ENCODE measurements around the gene BMP8B.
"Not testable (repeated sequence)": the region's sequence is repeated elsewhere in the genome, so short reads cannot be mapped to it uniquely, and the experiment has no call there.

BMP8B gene

GRCh38 chr1:39777896-39778295, 10.8 kb downstream of the BMP8B start:
- not testable (repeated sequence) for DNase-seq

DNA sequence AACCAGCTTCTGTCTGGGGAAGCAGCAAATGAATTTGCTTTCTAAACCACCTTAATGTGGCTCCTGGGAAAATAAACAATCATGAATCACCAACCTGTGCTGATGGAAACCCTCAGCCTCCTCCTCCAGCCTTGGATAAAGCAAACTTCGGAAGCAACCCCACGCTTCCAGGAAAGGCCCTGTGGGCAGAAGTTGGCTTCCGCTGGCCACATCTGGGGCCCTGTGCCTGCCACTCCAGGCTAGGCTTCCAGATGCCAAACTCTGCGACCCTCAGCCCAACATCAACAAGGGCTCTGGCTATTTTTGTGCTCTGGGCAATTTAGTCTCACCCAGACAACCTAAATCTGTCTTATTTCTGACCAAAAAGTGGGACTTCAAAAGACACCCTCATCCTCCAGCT, 11.4 kb downstream of the BMP8B start:
- no peak for DNase-seq

DNA sequence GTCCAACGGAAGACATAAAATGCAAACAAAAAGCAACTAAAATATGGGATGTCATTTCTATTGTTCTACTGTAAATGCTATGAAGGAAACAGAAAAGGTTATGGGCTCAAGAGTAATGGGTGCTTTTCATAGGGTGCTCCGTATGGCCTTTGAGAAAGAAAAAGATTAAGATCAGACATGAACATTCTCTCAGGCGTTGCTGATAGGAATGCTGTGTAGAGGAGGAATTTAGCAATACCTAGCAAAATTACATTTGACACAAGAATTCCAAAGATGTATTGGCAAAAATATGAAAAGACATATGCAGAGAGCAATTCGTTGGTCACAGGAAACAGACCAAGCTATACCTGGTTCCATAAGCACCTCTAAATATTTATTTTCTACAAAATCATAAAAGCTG, 11.8 kb downstream of the BMP8B start:
- DNase-seq, result no peak

DNA sequence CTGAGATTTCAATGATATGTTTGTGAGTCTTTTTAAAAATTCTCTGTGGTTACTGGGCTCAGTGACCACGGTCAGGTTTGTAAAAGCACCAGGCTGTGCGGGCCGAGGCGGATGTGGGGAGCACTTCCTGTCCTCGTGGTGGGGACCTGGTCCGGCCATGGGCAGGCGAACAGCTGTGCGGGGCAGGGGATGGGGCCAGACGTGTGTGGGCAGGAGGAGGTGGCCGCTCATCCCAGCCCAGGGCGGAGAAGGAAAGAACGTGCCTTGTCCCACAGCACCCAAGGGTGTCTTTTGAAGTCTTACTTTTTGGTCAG, 12.3 kb downstream of the BMP8B start:
- no peak for DNase-seq

DNA sequence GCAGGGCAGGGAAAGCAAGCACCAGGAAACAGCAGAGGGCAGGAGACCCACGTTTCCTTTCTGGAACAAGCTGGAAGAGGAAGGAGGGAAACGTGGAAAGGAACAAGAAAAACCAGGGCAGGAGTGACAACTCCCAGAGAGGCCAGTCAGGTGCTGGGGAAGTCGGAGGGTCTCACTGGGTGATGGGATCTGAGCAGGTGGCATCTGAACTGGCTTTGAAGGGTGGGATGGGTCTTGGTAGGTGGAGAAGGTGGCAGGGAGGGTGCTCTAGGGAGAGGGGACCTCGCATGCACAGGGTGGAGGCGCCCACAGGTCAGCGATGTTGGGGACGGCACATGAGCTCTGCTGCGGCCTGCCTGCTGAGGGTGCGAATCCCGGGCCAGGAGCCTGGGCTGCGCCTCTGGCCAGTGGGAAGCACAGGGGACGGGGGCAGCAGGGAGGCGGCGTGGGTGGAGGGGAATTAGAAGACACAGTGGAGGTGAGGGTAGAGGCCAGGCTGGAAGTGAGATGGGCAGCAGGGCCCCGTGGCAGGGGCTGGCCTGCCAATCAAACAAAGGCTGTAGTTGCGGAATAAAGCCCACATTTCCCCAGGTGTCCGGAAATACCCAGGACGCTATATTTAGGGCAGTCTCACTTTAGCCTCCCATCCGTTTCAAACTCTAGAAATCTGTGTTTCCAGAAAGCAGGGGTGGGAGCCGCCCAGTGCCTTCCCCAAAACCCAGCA, 12.8 kb downstream of the BMP8B start:
- not testable (repeated sequence) for DNase-seq

DNA sequence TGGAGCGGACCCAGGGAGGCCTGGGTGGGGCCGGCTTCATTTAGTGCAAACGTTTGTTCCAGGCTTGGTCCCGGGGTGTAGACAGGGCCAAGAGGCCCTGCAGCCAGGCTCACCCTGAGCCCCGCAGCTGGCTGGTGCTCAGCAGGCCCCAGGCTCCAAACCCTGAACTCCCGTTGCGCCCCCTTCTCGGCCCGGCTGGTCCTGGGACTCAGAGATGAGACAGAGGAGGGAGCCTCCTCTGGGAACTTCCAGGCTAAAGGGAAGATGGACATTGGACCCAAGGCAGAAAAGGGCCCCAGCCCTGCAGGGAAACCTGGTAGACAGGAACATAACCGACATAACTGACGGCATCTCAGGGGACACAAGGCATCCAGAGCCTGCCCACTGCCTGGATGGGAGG, 13.5 kb downstream of the BMP8B start:
- DNase-seq, result not testable (repeated sequence)

DNA sequence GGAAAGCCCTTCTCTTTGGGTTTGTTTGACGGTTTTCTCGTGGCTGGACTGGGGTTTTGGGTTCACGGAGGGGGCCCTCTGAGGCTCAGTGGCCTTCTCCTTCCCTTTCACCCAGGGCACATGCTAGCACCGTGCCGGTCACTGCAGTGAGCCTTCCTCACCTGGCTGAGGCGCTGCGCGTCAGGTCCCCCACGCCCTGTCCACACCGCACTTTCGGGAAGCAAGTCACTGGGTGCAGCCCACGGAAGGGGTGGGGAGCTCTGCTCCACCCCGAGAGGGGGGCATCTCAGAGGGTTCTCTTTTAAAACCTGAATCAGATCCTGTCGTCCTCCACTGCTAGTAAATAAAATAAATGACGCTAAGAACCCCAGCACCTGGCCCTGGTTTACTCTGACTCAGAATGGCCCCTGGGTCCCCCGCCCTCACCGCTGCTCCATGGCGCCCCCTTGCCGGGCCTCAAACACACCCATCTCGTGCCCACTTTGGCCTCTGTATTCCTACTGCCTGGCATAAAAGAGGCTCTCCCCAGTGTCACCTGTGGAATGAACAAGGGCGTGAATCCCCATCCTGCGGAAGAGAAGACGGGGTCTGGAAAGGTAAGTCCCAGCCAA, 15.2 kb downstream of the BMP8B start:
- not testable (repeated sequence) for DNase-seq

DNA sequence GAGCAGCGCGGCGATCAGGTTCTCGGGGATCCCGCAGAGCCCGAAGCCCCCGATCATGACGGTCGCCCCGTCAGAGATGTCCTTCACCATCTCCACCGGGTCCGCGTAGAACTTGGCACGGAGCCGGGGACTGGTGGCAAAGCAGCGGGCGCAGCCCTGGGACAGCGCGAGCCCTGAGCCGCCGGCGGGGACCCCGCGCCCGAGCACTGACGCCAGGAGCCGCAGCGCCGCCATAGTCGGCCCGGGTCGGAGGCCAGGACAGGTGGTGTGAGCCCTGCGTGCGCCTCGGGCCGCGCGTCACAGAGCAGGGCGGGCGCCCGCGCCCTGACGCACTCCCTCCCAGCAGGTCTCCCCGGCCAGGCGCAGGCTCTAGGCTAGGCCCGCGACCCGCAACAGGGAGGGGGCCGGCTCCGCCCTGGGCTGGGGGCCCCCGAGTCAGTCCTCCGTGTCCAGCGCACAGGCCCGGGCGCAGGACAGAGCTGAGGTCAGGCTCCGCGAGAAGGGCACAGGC, 17.6 kb downstream of the BMP8B start, which contains the start of gene OXCT2:
TSS of gene OXCT2 (minus strand) at position 327 of the 511 bp plus-strand sequence. CDS start at position 234, 93 bp downstream.
- not testable (repeated sequence) for DNase-seq

DNA sequence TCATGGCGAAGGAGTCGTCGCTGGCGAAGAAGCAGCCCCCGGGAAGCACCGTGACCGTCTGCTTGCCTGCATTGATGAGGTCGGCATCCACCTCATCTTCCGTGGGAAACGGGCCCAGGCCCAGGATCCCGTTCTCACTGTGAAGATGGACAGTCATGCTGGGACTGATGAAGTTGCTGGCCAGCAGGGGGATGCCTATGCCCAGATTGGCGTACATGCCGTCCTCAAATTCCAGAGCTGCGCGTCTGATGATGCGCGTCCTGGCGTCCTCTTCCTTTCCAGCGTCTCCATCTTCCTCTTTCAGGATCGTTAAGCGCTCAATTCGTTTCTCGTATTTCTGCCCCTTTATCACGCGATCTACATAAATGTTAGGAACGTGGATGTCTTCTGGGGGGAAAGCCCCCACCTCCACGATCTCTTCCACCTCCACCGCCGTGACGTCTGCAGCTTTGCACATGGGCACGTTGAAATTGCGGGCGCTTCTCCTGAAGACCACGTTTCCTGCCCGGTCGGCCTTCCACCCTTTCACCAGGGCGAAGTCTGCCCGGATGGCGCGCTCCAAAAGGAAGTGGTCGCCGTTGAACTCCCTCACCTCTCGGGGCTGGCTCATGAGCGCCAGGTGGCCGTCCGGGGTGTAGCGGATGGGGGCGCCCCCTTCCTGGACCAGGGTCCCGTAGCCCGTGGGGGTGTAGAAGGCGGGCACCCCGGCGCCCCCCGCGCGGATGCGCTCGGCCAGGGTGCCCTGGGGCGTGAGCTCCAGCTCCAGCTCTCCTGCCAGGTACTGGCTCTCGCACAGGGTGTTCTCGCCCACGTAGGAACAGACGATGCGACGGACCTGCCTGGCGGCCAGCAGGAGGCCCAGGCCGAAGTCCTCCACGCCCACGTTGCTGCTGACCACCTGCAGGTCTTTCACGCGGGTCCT, 18.3 kb downstream of the BMP8B start:
- DNase-seq, result not testable (repeated sequence)

DNA sequence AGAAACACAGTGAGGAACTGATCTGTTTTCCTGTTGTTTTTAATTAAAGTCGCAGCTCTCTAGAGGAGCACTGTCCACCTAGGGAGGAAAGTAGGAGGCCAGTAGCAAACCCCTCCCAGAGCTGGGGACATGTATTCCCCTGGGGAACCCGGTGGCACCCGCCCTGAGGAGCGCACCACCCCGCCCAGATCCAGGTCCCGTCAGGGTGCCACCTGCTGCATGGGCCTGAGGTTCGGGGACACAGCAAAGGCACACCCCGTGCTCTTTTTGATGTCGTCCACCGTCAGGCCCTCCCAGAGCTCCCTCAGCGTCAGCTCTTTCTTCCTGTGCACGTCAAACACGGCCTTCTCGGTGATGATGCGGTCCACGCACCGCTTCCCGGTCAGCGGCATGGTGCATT, 19.2 kb downstream of the BMP8B start:
- DNase-seq, result not testable (repeated sequence)

DNA sequence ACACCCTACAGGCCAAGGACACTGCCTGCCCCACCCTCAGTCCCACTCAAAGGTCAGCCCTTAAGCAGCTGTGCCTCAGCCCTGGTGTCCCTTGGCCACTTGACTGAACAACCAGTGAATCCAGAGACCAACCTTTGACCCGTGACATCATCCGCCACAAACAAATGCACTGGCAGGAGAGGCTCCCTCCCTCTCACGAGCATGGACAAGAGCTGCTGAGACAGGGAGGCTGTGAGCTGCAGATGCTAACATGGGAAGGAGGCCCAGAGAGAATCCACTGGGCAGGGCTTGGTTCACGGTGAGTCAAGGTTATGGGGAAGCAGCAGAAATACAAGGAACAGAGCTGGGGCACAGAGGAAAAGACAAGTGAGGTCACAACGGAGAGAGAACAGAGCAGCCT, 22.2 kb downstream of the BMP8B start:
- DNase-seq, result not testable (repeated sequence)

DNA sequence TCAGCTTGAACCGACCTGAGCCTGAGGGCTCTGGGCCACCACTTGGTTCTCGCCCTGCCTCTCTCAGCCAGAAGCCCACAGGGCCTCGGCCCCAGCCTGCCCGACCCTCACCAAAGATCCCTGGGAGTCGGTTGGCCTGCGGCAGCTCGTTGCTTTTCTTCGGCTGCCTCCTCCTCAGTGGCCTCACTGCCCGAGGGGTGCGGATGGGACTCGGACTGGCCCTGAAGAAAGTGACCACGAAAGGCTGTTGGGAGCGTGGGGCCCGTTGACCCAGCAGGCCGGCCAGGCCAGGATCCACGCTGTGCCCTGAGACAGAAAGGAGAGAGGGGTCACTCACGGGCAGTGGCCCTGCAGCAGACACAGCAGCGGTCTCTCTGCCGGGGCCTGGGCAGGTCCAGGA, 24.2 kb downstream of the BMP8B start:
- not testable (repeated sequence) for DNase-seq

DNA sequence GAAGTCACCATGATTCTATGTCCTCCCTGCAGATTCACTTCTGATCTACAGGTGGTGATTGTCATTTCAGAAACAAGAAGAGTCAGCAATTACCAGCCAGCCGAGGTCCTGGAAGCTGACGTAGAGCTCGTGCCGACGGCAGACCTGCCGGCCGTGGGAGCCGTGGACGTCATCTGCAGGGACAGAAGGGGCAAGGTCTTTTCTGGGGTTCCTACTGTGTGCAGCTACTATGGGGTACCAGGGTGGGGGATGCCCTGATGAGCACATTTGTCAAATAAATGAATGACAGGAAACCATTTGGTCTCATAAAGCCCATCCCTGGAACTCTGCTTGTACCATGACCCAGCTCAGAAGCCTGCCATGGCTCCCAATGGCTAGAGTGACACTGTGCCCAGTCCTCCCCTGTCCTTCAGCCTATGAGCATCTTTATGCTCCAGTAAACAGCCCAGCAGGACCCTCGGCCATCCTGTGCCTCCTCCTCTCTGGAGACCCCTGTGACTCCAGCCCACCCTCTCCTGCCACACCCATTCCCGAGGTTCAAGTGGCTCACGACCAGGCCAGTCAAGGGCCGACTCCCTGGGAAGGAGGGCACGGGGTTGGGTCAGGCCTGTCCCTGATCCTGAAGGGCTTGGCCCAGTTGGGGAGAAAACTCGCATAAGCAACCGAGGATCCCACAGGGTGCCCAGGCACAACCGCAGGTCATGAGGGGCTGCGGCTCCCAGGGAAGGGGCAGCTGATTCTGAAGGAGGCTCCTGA, 24.9 kb downstream of the BMP8B start:
- DNase-seq, result not testable (repeated sequence)

DNA sequence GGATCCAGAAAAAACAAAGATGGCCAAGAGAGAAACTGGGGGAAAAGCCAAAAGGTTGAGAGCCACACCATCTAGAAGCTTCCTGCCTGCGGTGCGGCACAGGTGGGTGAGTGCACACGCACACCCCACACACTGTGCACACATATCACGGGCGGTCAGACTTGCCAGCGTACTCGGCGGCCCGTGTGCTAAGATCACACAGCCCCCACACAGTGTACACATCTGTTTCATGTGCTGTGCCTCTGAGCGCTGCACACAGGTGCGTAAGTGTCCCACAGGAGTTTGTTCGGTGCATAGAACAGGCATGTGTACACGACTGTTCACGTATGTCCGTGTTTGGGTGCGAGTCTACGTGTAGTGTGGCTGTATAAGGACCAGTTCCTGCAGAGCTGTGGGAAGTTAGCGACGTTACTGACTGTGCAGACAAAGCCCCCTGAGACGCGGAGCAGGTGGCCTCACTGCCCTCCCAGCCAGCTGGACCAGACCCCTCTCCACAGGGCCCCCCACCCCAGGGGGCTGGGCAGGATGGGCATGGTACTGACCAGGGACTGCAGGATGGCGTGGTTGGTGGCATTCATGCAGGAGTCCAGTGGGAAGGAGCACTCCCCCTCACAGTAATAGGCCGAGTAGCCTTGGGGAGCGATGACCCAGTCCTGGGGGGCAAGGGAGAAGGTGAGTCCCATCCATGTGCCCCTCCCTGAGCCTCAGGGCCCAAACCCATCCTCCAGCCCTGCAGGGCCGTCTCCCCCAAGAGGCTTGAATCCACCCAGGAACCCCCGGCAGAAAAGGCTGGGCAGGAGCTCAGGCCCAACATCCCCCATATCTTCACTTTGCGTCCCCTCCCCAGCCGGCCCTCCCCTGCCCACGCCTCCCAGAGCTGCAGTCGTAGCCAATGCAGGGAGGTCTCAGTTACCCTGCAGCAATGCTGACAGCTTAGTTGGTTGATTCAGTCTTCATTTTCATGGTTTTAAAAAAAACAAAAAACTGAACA, 25.8 kb downstream of the BMP8B start:
- DNase-seq, result no peak

- no peak for DNase-seq
Measured at GRCh38 chr1:39761557-39762260, 27.0 kb downstream of the BMP8B start.

- no peak for DNase-seq
Measured at GRCh38 chr1:39761016-39761415, 27.6 kb downstream of the BMP8B start.

DNA sequence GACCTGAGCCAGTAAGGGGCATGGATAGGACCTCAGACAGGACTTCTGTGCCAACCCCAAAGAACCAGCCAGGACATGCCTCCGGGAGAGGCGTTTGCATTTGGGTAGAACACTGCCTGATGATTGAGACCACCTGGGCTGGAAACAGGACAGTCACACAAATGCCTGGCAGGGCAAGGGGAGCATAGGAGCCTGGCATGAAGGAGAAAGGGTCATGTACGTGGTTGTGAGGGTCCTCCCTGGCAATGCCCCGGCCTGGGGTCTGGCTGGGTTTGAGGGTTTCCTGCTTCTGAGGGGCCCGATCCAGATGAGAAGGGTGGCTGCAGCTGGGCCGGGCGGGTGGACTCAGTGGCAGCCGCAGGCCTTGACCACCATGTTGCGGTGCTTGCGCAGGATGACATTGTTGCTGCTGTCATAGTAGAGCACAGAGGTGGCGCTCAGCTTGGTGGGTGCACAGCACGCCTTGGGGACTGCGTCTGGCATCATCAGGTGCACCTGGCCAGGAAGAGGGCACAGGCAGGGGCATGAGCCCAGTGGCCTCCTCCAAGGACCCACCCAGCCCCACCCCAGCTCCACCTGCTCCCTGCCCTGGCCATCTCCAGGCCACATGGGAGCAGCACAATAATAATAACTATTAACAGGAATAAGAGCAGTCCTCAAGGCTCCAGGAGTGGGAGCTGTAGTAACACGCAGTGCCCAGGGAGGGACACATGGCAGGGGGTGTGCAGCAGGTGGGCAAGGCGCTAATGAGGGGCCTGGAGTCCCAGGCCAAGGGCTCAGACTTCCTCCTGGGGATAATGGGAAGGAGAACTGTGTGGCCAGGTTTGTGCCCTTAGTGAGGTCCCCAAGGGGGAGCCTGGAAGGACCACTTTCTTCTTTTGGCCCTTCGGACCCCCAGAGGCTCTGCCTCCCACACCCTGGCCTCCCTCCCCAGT, 28.3 kb downstream of the BMP8B start:
- no peak for DNase-seq

DNA sequence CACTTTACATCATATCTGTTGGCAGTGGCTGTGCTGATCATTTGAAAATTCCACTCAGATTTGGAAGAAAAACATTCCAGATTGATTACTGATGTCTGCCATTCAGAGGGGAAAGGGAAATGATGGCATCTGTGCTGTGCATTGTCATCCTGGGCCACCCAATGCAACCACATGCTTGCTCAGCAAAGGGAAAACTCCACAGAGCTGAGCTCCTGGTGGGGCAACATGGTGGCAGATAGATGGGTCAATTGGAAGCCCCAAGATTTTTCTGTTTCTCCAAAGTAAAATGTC, 29.3 kb downstream of the BMP8B start:
- no peak for DNase-seq

DNA sequence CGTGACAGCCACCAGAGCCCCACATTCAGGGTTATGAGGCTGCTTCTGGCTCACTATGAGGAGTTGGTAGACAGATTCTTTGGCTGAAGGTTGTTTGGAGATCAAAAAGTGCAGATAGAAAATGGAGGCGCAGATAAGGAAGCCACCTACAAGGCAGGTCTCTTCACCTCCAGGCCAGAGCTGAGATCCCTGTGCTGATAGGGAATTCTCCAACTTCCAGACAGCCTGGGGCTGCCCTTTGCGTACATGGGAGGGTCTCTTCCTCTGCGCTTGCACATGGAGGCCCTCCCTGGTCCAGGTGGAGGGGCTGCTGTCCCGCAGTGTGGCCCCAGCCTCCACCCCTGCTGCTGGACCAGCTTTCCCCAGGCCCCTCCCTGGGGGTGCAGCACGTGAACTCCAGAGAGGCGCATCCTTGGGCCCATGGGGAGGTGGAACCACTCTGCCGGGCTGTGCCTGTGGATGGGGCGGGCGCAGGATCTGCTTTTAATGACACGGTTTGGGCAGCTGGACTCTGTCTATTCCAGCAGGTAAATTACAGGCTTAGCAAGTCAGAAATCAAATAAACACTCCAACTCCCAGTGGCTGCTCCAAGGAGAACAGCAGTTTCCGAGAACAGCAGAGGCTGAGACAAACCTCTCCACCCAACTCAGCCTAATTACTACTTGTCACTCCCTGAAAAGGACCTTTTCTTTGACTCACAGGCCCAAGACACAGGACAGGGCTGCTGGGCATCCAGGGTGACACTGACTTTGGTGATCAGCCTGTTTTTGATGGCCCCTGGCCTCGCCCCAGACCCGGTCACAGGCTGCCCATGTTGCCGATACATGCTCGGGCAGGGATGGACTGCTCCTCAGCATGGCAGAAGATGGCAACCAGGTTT, 29.9 kb downstream of the BMP8B start:
- no peak for DNase-seq

All from activated CD4-positive, CD25-positive, alpha-beta regulatory T cell (primary cell).